Nephron (organoid): ENCODE results near the gene PLD1.

ENCODE experiments used
- H3K27ac Mint-ChIP-seq, 3 experiments: 2 replicates each; pipeline ENCODE4 v1.8.0; 2020; ENCODE audit warnings: mixed read lengths in 3 of 3, mild to moderate bottlenecking in 2 of 3, moderate library complexity in 1 of 3
- H3K27me3 Mint-ChIP-seq: 2 replicates; pipeline ENCODE4 v1.8.0; 2021; ENCODE audit warnings: low read depth, mild to moderate bottlenecking, moderate library complexity, mixed read lengths
- H3K36me3 Mint-ChIP-seq: 2 replicates; pipeline ENCODE4 v1.8.0; 2020; ENCODE audit warnings: low read depth, mixed read lengths
- H3K4me1 Mint-ChIP-seq: 2 replicates; pipeline ENCODE4 v1.8.0; 2020; ENCODE audit warnings: mixed read lengths
- H3K4me3 Mint-ChIP-seq, 3 experiments: 2 replicates each; pipeline ENCODE4 v1.8.0; 2020; ENCODE audit warnings: mild to moderate bottlenecking in 3 of 3, mixed read lengths in 3 of 3, moderate library complexity in 2 of 3
- H3K9me3 Mint-ChIP-seq: 2 replicates; pipeline ENCODE4 v1.8.0; 2020; ENCODE audit warnings: mixed read lengths
- TF ChIP-seq, protein P1 (sequence below), 3 experiments: fragments of 200-600 bp; sonication (generic); IDR thresholded peaks; one replicate each; pipeline ENCODE4 v1.5.0; 2021; ENCODE audit warnings: antibody characterized with exemption in 3 of 3; ENCODE audit not compliant: unreplicated experiment in 3 of 3

Gene PLD1

DNA sequence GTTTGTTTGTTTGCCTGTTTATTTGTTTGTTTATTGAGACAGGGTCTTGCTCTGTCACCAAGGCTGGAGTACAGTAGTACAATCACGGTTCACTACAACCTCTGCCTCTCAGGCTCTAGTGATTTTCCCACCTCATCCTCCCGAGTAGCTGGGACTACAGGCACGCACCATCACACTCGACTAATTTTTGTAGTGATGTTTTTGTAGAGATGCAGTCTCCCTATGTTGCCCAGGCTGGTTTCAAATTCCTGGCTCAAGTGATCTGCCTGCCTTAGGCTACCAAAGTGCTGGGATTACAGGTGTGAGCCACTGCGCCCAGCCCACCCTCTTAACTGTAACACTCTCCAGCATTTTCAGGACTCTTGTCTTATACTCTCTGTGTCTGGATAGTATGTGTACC lies 26.7 kb downstream of the PLD1 start:
- H3K4me1 Mint-ChIP-seq = peaks cover 11% of the 10 kb centered on the region
- no peak overlapping the region for H3K27ac Mint-ChIP-seq
- no peak overlapping the region for H3K4me3 Mint-ChIP-seq
- TF ChIP-seq, protein P1, sequence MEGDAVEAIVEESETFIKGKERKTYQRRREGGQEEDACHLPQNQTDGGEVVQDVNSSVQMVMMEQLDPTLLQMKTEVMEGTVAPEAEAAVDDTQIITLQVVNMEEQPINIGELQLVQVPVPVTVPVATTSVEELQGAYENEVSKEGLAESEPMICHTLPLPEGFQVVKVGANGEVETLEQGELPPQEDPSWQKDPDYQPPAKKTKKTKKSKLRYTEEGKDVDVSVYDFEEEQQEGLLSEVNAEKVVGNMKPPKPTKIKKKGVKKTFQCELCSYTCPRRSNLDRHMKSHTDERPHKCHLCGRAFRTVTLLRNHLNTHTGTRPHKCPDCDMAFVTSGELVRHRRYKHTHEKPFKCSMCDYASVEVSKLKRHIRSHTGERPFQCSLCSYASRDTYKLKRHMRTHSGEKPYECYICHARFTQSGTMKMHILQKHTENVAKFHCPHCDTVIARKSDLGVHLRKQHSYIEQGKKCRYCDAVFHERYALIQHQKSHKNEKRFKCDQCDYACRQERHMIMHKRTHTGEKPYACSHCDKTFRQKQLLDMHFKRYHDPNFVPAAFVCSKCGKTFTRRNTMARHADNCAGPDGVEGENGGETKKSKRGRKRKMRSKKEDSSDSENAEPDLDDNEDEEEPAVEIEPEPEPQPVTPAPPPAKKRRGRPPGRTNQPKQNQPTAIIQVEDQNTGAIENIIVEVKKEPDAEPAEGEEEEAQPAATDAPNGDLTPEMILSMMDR (IDR thresholded peaks at IDR 0.05; ENCODE audit: unreplicated experiment in 3 of 3) = no peak
- H3K9me3 Mint-ChIP-seq = no peaks in the 10 kb centered on the region
- peaks cover 4% of the 10 kb centered on the region for H3K27me3 Mint-ChIP-seq
- H3K36me3 Mint-ChIP-seq = no peaks in the 10 kb centered on the region

DNA sequence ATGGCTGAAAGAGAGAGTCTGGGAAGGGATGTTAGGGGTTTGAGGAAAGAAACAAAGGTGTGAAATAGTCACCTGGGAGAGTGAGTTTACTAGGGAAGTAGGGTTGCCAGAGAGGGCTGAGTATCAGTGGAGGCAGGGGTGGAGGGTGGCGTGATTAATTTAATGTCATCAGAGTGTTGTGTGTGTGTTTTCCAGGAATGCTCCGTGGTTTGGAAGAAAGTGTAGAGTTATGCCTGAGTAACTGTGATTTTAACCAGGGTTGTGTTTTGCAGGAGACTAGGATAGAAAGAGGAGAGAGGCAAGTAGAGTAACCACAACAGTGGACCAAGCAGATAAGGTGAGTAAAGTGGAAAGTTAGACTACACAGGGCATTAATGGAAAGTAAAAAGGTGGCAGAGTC lies 27.2 kb downstream of the PLD1 start:
- TF ChIP-seq, protein P1 (IDR thresholded peaks at IDR 0.05; ENCODE audit: unreplicated experiment in 3 of 3) = no peak
- H3K36me3 Mint-ChIP-seq = no peaks in the 10 kb centered on the region
- peaks cover 7% of the 10 kb centered on the region for H3K4me1 Mint-ChIP-seq
- H3K4me3 Mint-ChIP-seq = no peak overlapping the region
- H3K9me3 Mint-ChIP-seq = no peaks in the 10 kb centered on the region
- no peak overlapping the region for H3K27ac Mint-ChIP-seq
- peaks cover 4% of the 10 kb centered on the region for H3K27me3 Mint-ChIP-seq

- no peak overlapping the region for H3K27ac Mint-ChIP-seq
- H3K36me3 Mint-ChIP-seq = no peaks in the 10 kb centered on the region
- H3K9me3 Mint-ChIP-seq = no peaks in the 10 kb centered on the region
- TF ChIP-seq, protein P1 (IDR thresholded peaks at IDR 0.05; ENCODE audit: unreplicated experiment in 3 of 3) = no peak
- no peak overlapping the region for H3K4me3 Mint-ChIP-seq
- H3K4me1 Mint-ChIP-seq = peaks cover 8% of the 10 kb centered on the region
- peaks cover 4% of the 10 kb centered on the region for H3K27me3 Mint-ChIP-seq
Observed at GRCh38 chr3:171782617-171783016, 27.7 kb downstream of the PLD1 start.

DNA sequence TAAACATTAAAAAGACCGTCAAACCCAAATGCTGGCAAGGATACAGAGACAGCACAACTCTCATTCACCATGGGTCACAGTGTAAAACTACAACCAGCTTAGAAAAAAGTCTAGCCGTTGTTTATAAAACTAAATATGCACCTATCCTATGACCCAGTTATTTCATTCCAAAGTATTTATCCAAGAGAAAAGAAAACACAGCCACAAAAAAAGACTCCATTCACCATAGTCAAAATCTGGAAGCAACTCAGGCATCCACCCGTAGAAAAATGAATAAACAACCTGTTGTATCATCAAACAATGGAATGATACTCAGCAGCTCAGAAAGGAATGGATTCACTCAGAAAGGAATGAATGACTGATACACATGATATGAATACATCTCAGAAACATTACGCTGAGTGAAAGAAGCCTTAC lies 28.6 kb downstream of the PLD1 start:
- H3K27ac Mint-ChIP-seq = no peak overlapping the region
- no peaks in the 10 kb centered on the region for H3K9me3 Mint-ChIP-seq
- peaks cover 16% of the 10 kb centered on the region for H3K4me1 Mint-ChIP-seq
- peaks cover 4% of the 10 kb centered on the region for H3K27me3 Mint-ChIP-seq
- H3K4me3 Mint-ChIP-seq = no peak overlapping the region
- H3K36me3 Mint-ChIP-seq = no peaks in the 10 kb centered on the region
- TF ChIP-seq, protein P1 (IDR thresholded peaks at IDR 0.05; ENCODE audit: unreplicated experiment in 3 of 3) = no peak

- Mint-ChIP-seq H3K9me3 (no peaks in the 10 kb centered on the region), H3K4me3 (no peak overlapping the region), H3K4me1 (peaks cover 17% of the 10 kb centered on the region), H3K27me3 (peaks cover 4% of the 10 kb centered on the region), H3K27ac (no peak overlapping the region), H3K36me3 (no peaks in the 10 kb centered on the region)
- TF ChIP-seq, protein P1 (IDR thresholded peaks at IDR 0.05; ENCODE audit: unreplicated experiment in 3 of 3) = no peak
Observed at GRCh38 chr3:171778493-171778892, 31.8 kb downstream of the PLD1 start.

- peaks cover 19% of the 10 kb centered on the region for H3K4me1 Mint-ChIP-seq
- H3K36me3 Mint-ChIP-seq = no peaks in the 10 kb centered on the region
- H3K27ac Mint-ChIP-seq = no peak overlapping the region
- TF ChIP-seq, protein P1 (IDR thresholded peaks at IDR 0.05; ENCODE audit: unreplicated experiment in 3 of 3) = no peak
- peaks cover 4% of the 10 kb centered on the region for H3K27me3 Mint-ChIP-seq
- no peak overlapping the region for H3K4me3 Mint-ChIP-seq
- H3K9me3 Mint-ChIP-seq = no peaks in the 10 kb centered on the region
Observed at GRCh38 chr3:171777596-171777995, 32.7 kb downstream of the PLD1 start.
